ENCODE measurements around the gene GNE.

- no peak for TF ChIP-seq POLR2AphosphoS5 (IDR thresholded peaks at IDR 0.05; ENCODE audit: low read depth, low read length)
- TF ChIP-seq TAF1 (IDR thresholded peaks at IDR 0.05; ENCODE audit: borderline replicate concordance, insufficient read depth, low read length) = no peak
- TF ChIP-seq SIN3A (IDR thresholded peaks at IDR 0.05; ENCODE audit: borderline replicate concordance, insufficient read depth, low read length) = no peak
- no peak for TF ChIP-seq REST (IDR thresholded peaks at IDR 0.05; ENCODE audit: insufficient read depth in 1 of 2, low read depth in 2 of 2, low read length in 2 of 2)
These were observed 70.8 kb downstream of the GNE start for GRCh38 chr9:36187414-36187813.

Measured in PFSK-1 (cell line).